ENCODE data around the gene SLC38A11.

The SLC38A11 gene

GRCh38 chr2:164969909-164970690 is 14.8 kb upstream of the SLC38A11 start:
- DNase-seq (ENCODE audit: low read depth) = no peak

- no peak for DNase-seq (ENCODE audit: low read depth)
Observed at GRCh38 chr2:164967781-164968228, 12.5 kb upstream of the SLC38A11 start.

- DNase-seq (ENCODE audit: low read depth) = no peak
Observed at GRCh38 chr2:164967361-164967760, 12.0 kb upstream of the SLC38A11 start.

DNA sequence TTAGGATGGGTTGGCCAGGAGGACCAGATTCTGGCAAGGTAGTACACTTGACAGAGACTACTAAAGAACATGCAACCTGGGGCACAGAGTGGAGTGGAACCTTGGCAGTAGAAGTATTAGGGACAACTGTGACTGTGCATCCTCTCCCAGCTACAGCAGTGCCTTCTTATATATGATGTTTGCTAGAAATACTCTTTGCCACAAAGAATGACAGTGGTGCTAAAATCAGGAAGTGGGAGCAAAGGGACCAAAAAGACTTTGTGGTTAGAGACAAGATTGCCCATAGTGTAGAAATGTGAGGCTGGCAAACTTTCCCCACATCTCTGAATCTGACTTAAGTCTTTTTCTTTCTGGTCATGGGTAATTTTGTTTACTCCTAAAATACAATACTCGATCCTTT is 9.4 kb upstream of the SLC38A11 start:
- no peak for DNase-seq (ENCODE audit: low read depth)

DNA sequence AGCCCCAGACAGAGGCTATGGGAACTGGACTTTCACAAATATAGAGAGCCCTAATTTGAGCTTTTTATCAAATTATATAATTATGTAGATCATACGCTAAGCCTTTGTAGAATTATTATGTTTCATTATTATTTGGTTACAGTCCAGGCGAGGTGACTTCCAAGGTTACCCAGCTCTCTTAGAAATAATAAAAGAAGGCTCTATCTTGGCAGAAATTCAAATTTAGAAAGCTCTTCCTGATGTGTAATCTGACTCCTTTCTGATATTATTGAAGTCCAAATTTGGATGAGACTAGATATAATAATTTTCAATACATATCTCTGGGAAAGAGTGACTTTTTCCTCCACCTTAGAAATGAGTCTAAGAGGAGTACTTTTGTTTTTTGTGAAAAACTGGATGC is 4.8 kb upstream of the SLC38A11 start:
- DNase-seq (ENCODE audit: low read depth) = no peak

DNA sequence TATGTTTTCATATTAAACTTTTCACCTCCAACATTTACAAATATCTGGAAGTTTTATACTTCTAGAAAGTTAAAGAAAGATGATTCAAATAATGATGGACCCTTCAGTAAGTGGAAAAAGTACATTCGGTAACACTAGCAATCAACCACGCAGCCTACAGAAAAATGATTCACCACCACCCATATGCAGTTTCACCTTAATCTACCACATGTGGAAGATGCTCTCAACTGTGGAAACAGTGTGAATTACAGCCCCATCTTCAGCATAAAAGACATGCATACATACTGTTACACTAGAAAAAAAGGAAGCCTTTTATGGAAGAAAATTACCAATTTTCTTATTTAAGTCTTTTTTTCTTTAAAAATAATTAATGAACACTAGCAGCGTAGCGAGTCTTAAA is 1.1 kb downstream of the SLC38A11 start:
- no peak for DNase-seq (ENCODE audit: low read depth)

DNA sequence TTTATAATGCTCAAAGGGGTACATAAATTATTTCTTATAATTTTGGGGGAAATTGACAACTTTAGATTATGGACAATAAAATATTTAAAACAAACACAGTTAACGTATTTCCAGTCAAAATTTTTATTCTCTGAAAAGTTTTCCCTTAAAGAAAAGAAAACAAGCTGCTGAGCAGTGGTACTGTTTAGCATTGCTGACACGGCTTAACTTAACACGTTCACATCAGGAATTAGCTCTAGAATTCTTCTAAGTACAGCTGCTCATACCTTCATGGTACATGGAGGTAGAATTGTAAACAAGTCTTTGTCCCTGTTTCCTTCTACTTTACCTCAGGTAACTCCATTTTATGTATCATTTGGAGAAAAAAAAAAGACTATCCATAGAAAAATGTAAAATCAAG is 2.0 kb downstream of the SLC38A11 start:
- DNase-seq (ENCODE audit: low read depth) = no peak

DNA sequence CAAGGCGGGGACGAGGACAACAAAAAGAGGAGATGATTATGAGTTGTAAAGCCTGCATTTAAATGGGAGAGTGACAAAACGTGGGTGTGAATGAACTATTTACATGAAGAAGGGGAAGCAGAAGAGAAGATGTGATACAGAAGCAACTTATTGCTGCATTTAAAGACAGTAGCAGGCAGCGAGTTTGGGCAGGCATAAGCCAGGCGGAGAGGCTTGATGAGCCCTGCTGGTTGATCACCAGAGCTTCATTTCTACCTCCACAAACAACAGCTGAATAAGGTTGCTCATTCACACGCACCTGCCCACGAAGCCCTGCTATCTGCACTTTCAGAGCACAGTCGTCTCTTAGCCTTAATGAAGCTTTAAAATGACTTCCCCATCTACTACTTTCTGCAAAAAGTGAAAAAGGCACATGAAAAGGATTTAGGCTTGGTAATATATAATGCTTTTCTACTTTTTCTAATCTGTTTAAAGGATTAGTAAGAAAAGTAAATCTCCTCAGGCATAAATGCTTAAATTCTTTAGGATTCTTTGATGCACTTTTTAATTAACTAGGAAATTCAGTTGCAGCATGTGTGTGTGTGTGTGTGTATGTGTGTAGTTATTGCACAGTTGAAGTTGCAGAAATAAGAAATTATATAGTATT is 3.1 kb downstream of the SLC38A11 start:
- no peak for DNase-seq (ENCODE audit: low read depth)

DNA sequence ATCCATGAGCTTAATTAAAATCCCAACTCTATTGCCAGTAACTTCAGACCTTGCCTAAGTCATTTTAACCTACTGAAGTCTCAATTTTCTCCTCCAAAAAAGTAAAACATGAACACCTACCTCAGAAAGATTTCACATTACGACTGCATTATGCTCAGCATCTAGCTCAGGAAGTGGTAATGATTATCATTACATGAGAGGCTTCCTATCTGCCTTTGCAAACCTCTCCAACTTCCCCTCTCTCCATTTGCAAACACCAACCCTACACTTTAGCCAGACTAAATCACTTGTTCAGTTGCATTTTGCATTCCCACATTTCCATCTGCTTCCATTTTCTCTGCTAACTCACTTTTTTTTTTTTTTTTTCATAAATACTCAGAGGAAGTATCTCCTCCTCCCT is 6.8 kb downstream of the SLC38A11 start:
- DNase-seq (ENCODE audit: low read depth) = peak; percentile 24

DNA sequence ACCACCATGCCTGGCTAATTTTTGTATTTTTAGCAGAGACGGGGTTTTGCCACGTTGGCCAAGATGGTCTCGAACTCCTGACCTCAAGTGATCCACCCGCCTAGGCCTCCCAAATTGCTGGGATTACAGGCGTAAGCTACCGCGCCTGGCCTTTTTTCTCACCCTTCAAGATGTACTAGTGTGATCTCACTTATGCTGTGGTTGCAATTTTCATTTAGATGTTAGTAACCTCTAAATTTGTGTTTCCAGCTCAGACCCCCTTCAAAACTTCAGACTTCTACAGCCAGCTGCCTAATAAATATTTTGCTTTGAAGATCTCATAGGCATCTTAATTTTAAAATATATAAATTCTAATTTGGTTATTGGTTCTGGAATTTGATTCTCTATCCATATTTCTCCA is 8.0 kb downstream of the SLC38A11 start:
- DNase-seq (ENCODE audit: low read depth) = no peak

DNA sequence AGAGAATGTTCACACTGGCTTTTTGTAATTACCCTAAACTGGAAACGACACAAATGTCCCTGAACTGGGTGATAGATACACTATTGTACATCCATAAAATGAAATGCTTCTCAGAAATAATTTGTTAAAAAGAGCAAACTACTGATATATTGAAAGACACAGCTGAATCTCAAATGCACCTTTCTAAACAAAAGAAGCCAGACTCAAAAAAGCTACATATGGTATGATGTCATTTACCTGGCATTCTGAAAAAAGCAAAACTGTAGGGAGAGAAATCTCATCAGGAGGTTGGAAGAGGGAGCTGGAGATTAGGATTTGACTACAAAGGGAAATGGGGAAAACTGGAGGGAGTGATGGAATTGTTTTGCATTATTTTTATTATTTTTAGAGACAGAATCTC is 12.0 kb downstream of the SLC38A11 start:
- DNase-seq (ENCODE audit: low read depth) = no peak

- DNase-seq (ENCODE audit: low read depth) = no peak
Observed at GRCh38 chr2:164937864-164938401, 17.4 kb downstream of the SLC38A11 start.

DNA sequence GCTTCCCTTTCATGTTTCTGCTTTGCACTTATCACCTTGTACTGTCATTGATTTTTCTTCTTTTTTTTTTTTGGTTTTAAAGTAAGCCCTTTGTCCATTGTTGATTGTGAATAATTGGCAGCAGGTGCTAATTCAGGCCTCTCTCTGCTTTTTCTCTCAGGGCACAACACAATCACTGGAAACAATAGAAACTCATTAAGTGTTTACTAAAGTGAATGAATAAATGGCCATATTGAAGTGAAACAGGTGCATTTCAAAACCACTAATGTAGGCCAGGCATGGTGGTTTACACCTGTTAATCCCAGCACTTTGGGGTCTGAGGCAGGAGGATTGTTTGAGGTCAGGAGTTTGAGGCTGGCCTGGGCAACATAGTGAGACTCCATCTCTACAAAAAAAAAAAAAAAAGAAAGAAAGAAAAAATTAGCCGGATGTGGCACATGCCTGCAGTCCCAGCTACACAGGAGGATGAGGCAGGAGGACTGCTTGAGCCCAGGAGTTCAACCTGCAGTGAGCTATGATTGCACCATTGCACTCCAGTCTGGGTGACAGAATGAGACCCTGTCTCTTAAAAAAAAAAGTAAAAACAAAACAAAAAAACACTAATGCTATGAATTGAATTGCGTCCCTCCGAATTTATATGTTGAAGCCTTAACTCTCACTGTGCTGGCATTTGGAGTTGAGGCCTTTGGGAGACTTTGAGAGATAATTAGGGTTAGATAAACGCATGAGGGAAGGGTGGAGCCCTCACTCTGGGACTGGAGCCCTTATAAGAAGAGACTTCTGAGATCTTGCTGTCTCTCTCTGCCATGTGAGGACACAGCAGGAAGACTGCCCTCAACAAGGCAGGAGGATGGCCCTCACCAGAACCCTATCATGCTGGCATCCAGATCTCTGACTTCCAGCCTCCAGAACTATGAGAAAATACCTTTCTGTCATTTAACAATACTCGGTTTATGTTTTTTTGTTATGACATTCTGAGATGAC is 19.9 kb downstream of the SLC38A11 start:
- DNase-seq (ENCODE audit: low read depth) = no peak

DNA sequence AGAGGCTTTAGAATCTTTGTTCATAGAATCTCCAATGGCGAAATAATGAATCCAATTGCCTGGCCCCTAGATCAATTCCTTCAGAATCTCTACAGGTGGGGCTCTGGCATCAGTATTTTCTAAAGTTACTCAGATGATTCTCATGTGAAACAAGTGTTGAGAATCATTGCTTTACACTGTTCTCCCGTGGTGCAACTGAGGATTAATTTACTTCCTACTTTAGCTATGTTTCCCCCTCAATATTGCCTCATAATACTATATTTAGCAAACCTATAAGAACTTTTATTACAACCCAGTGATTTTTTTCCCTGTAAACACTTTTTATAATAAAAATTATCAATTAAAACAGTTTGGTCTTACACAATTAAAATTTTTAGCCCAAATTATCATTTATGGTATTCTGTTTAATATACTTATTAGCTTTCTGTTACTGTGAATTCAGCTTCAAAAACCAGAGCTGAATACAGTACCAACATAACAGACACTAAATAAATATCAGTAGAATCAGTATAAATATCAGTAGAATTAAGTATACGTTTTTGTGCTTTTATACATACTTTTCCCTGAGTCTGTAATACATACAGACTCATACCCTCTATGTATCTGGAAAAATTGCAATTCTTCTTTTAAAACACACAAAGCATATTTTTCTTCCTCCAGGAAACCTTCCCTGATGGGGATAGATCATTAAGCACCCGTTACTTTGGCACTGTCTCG is 20.8 kb downstream of the SLC38A11 start:
- no peak for DNase-seq (ENCODE audit: low read depth)

DNA sequence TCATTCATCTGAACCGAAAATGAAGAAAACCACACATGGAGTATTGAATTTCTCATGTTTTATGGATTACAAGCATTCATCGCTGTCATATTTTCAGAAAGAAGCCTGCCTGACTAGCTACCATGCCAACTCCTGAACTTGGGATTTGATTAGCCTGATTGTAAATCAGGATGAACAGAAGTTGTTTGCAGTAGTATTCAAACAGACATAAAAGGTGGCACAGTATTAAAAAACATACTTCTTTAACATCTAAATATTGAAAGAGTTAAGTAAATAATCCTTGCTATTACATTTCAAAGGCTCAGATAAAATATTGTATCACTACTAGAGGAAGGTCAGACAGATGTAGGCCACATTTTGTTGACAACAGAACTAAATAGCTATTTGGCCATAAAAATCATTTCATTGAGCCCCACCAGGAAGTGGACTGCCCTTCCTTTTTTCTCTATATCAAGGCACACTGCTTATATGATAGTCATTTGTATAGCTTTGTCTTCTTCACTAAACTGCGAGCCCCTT is 21.6 kb downstream of the SLC38A11 start:
- DNase-seq (ENCODE audit: low read depth) = no peak

DNA sequence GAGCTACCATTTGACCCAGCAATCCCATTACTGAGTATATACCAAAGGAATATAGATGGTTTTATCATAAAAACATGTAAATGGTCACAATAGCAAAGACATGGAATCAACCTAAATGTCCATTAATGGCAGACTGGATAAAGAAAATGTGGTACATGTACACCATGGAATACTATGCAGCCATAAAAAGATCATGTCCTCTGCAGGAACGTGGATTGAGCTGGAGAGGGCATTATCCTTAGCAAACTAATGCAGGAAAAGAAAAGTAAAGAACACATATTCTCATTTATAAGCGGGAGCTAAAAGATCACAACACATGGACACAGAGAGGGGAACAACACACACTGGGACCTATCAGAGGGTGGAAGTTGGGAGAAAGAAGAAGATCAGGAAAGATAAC is 22.9 kb downstream of the SLC38A11 start:
- no peak for DNase-seq (ENCODE audit: low read depth)

DNA sequence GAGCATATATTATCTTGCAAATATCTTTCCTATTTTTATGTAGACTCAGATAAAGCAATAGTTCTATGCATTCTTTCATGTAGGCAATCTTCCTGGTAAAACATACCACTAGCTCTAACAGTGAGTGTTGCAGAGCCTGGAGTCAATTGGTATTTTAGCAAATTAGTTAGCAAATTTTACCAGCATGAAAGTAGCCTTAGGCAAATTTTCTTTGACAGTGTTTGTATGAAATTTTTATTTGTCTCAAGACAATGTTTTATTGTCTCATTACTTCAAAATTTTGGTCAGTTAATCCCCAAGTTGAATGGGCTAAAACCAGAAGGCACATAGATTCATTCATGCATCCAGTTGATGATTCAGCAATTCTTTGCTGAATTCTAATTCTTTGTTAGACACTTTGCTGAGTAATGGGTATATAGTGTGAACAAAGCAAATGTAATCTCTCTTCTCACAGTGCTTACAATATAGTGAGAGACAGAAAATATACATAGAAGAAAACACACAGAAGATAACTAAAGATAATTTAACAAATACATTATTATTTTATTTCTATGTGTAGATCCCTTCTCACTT is 27.1 kb downstream of the SLC38A11 start:
- no peak for DNase-seq (ENCODE audit: low read depth)

DNA sequence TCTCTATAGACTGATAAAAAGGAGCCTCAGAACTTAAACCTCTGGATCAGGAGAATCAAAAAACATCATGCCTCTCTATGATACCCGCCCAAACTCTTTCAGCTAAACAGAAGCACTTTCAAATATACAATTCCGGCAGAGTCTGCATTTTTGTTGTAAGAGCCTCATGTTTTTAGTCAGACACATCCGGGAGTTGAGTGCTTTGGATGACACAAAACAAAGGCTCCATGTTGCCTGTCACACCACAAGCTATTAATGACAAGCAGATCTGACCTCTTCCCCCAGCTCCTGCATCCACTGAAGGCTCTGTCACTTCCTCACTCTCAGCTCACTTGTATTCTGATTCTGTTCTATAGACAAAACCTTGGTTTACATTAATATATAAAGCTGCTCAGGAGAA is 33.2 kb downstream of the SLC38A11 start:
- no peak for DNase-seq (ENCODE audit: low read depth)

- DNase-seq (ENCODE audit: low read depth) = no peak
Observed at GRCh38 chr2:164920430-164920829, 34.9 kb downstream of the SLC38A11 start.

DNA sequence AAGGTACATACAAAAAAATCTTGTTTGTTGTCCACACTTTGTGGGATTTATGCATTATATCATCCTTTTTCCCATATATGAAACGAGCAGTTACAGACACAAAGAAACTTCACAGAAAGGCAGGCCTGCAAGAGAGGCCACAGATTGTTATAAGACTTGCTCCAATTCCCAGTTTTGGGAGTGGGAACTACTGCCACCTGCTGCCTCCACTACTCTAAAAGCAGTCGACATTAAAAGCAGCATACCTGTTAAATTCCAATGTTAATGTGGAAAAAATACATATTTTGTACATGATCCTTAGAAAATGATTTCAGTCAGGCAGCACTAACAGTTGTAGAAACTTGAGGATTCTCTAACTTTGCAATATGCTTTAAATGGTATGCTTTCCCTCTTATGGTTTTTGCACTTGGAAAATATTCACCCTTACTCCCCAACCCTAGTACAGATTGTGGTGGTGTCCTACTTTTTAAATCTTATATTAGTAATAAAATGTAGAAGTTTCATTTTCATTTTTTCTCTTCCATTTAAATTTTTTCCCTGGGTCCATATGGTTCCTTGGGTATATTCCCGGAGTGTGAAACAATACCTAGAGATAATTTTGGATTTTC is 37.9 kb downstream of the SLC38A11 start:
- no peak for DNase-seq (ENCODE audit: low read depth)

DNA sequence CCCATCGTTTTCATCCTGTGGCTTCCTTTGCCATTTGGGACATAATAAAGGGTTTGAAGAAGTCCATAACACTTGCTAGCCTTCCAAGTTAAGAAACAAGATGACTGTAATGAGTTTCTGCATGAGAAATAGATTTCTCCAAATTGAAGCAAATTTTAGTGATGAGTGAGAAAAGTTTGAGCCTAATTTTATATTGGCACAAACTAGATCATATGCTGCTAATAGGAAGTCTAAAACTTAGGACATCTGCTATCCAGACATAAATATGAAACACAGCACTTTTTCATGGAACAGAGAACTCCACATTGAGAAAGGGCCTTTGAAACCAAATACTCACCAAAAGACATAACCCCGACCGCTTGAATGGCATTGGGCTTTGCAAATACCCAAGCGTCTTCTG is 39.8 kb downstream of the SLC38A11 start:
- no peak for DNase-seq (ENCODE audit: low read depth)
